ENCODE measurements around the gene ARHGAP6. TPM values are rescaled to one million over a fixed set of nuclear protein-coding genes. Genes with fewer than 3 reads are reported as not detected.

ARHGAP6 gene
- total RNA-seq, 4 donors from 2014 or later = 49.2 to 63.8 (median 51.5) TPM

DNA sequence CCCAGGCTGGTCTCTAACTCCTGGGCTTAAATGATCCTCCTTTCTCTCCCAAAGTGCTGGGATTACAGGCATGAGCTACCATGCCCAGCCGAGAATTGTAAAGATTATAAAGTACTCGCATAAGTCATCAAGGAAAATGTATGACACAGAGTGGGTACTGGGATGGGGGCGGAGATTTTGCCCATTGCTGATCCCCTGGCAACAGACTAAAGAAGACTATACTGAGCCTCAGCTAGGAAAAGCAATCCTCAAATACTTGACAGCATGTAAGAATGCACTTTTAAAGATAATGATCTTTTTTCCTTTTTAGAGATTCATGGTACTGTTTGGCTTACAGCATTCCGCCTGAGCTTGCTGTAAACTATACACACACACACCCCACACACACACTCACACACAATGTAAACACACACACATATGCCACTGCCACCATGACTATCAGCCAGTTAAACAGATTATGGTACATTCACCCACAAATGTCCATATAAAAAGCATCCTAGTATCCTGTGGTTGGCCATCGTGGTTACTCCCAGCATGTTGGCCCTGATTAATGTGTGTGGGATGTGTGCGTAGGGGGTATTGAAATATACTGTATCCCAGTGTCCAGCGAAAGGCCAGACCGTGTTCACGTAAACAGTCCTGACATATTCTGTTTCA is 259.5 kb downstream of the ARHGAP6 start:
- H3K27me3 ChIP-seq = no peaks in the 10 kb centered on the region
- 88 to 94% methylated on average over 9 of the region's 9 CpGs for WGBS, 2 donors
- TF ChIP-seq CTCF (IDR thresholded peaks at IDR 0.05) (no peak), POLR2A (IDR thresholded peaks at IDR 0.05) (no peak)
- DNase-seq = no peak
- intact Hi-C loops (cut with DNase I) = no loop called here
- no peaks in the 10 kb centered on the region for H3K9me3 ChIP-seq
- H3K27ac ChIP-seq = no peak overlapping the region
- H3K36me3 ChIP-seq = no peaks in the 10 kb centered on the region
- no peaks in the 10 kb centered on the region for H3K4me1 ChIP-seq
- no peak overlapping the region for H3K4me3 ChIP-seq (replicated peaks in 1 of 3)

- Histone ChIP-seq H3K9me3 (no peaks in the 10 kb centered on the region), H3K27me3 (no peaks in the 10 kb centered on the region), H3K27ac (no peak overlapping the region), H3K4me3 (replicated peaks in 1 of 3) (no peak overlapping the region), H3K4me1 (no peaks in the 10 kb centered on the region), H3K36me3 (no peaks in the 10 kb centered on the region)
- intact Hi-C loops (cut with DNase I) = no loop called here
- TF ChIP-seq POLR2A (IDR thresholded peaks at IDR 0.05) (no peak), CTCF (IDR thresholded peaks at IDR 0.05) (no peak)
- no peak for DNase-seq
- 73 to 81% methylated on average over 3 of the region's 3 CpGs for WGBS, 2 donors
Observed at GRCh38 chrX:11403631-11404030, 262.1 kb downstream of the ARHGAP6 start.

- Histone ChIP-seq H3K36me3 (no peaks in the 10 kb centered on the region), H3K4me1 (no peaks in the 10 kb centered on the region), H3K4me3 (replicated peaks in 1 of 3) (no peak overlapping the region), H3K27me3 (no peaks in the 10 kb centered on the region), H3K9me3 (no peaks in the 10 kb centered on the region), H3K27ac (no peak overlapping the region)
- WGBS, 2 donors = 91 to 97% methylated on average over 2 of the region's 2 CpGs
- intact Hi-C loops (cut with DNase I) = no loop called here
- no peak for DNase-seq
- TF ChIP-seq POLR2A (IDR thresholded peaks at IDR 0.05) (no peak), CTCF (IDR thresholded peaks at IDR 0.05) (no peak)
Observed at GRCh38 chrX:11401966-11402365, 263.8 kb downstream of the ARHGAP6 start.

DNA sequence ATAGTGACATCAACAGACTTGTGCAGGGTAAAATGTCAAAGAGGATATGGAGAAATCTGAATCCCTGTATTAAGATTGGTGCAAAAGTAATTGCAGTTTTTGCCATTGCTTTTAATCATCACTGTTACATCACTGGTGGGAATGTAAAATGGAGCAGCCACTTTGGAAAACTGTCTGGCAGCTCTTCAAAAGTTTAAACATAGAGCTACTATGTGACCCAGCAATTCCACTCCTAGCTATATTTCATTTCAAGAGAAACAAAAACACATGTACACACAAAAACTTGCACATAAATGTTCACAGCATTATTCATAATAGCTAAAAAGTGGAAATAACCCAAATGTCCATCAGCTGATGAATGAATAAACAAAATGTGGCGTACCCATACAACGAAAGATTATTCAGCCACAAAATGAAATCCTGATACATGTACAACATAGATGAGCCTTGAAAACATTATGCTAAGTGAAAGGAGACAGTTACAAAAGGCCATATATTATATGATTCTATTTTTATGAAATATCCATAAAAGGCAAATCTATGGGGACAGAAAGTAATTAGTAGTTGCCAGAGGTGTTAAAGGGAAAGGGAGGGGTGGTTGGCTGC is 266.1 kb downstream of the ARHGAP6 start:
- no peaks in the 10 kb centered on the region for H3K36me3 ChIP-seq
- H3K9me3 ChIP-seq = no peaks in the 10 kb centered on the region
- H3K4me1 ChIP-seq = peaks cover 6 to 17% of the 10 kb centered on the region in 2 donors
- intact Hi-C loops (cut with DNase I) = no loop called here
- 94 to 98% methylated on average over 2 of the region's 2 CpGs for WGBS, 2 donors
- no peaks in the 10 kb centered on the region for H3K27me3 ChIP-seq
- TF ChIP-seq CTCF (IDR thresholded peaks at IDR 0.05) (no peak), POLR2A (IDR thresholded peaks at IDR 0.05) (no peak)
- no peak for DNase-seq
- H3K4me3 ChIP-seq (replicated peaks in 1 of 3) = no peak overlapping the region
- peak overlapping the region in 1 of 3 donors; percentile 3 for H3K27ac ChIP-seq

DNA sequence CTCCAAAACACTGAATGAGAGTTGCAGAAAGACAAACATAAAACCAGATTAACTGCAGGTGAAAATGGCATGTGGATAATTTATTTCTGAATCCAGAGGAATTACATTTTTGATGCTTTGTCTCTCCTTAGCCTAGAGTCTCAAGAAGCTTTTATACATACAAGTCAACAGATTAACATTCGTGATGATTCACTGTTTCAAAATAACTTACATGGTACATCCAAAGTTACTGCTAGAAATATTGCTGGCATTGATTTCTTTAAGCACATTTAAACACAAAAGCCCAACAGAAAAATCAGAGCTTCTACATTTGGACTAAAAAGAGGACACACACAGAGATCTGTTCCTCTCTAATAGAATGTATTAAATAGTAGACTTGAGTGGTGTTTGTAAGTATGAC is 266.9 kb downstream of the ARHGAP6 start:
- Histone ChIP-seq H3K4me1 (peaks cover 6 to 17% of the 10 kb centered on the region in 2 donors), H3K4me3 (replicated peaks in 1 of 3) (no peak overlapping the region), H3K36me3 (no peaks in the 10 kb centered on the region), H3K27ac (no peak overlapping the region), H3K27me3 (no peaks in the 10 kb centered on the region), H3K9me3 (no peaks in the 10 kb centered on the region)
- no peak for TF ChIP-seq POLR2A (IDR thresholded peaks at IDR 0.05)
- intact Hi-C loops (cut with DNase I) = no loop called here
- no peak for DNase-seq
- 52 to 59% methylated on average over 1 of the region's 1 CpG for WGBS, 2 donors

All from thyroid gland (tissue), 4 donors.